M059J (cell line): ENCODE measurements around the gene LSG1. TPM values are rescaled to one million over a fixed set of nuclear protein-coding genes. Genes with fewer than 3 reads are reported as not detected.

Source experiments
- total RNA-seq: library from RNA; depleted of rRNA; stranded (reverse); fragments of >200 nt; shearing (Covaris generic); gene quantifications from 2 replicates; pipeline ENCODE4 v1.2.3, GENCODE V29; 2014; rRNA removed

LSG1 gene
- total RNA-seq, 1 experiment from 2014 or later, result 70.7 TPM

Other genes starting within 250 kb of the LSG1 start
- gene ATP13A3, start 185.2 kb downstream of the LSG1 start, total RNA-seq, result 91.3 and 134 TPM in 2 replicates
- 13.8 and 19.4 TPM in 2 replicates for gene TMEM44, start 38.8 kb downstream of the LSG1 start, total RNA-seq
- gene FAM43A, start 13.7 kb upstream of the LSG1 start, total RNA-seq, result 0.22 and 2.6 TPM in 2 replicates